Right cardiac atrium (tissue), 5 donors: Measurements from ENCODE around the gene KIF14. TPM values are rescaled to one million over a fixed set of nuclear protein-coding genes. Genes with fewer than 3 reads are reported as not detected.

Source experiments
- ATAC-seq, 2 donors: fragments of 200-7000 bp; cut with Tn5 transposase; one replicate each; pipeline versions ENCODE4 v1.8.0 to v1.9.1; 2020; ENCODE audit warnings: moderate library complexity in 2 of 2, mild to moderate bottlenecking in 1 of 2
- DNase-seq, 3 donors: peaks; one replicate each; pipeline ENCODE4 v3.0.0-alpha.2; 2020
- H3K27ac ChIP-seq: one replicate; pipeline ENCODE4 v1.5.1; 2013; ENCODE audit warnings: mild to moderate bottlenecking, low read length, control low read depth, moderate library complexity
- H3K27me3 ChIP-seq: one replicate; pipeline ENCODE4 v1.6.1; 2013; ENCODE audit not compliant: control insufficient read depth, insufficient read depth
- H3K4me1 ChIP-seq: one replicate; pipeline ENCODE4 v1.6.1; 2013; ENCODE audit warnings: low read length; ENCODE audit not compliant: control insufficient read depth, insufficient read depth
- H3K4me3 ChIP-seq: one replicate; pipeline ENCODE4 v1.5.1; 2013; ENCODE audit warnings: low read length, control low read depth
- H3K9me3 ChIP-seq: one replicate; pipeline ENCODE4 v1.6.1; 2013; ENCODE audit warnings: low read length; ENCODE audit not compliant: control insufficient read depth
- WGBS: extraction: QIAGEN DNeasy Blood & Tissue Kit; methylation state at CpG from one replicate; pipeline ENCODE4 v1.1.7; 2013; 5-methylcytosine and 5-hydroxymethylcytosine counted together
- intact Hi-C, 4 donors: fragments of 100-400 bp; cut with DNase I; formaldehyde crosslinking; loops; one replicate each; pipeline versions ENCODE4 v1.11.0 to v1.14.0; 2022 to 2023
- long read RNA-seq, 4 donors: library from polyadenylated mRNA; unstranded; transcript quantifications; one replicate each; pipeline ENCODE4 v2.0.0, GENCODE V29; 2020 to 2021
- polyA plus RNA-seq: library from polyadenylated mRNA; stranded (reverse); fragments of 200-250 nt; gene quantifications from one replicate; pipeline ENCODE4 v1.2.3, GENCODE V29; 2013
- total RNA-seq, 4 donors: library from RNA; stranded (reverse); fragmentation: NEBNext Ultra II Directional; extraction: Animal tissue kit (Norgen Biotek cat#: 25700); gene quantifications; one replicate each; pipeline ENCODE4 v1.2.1, GENCODE V29; 2021
- donor health status: healthy with polysubstance abuse.
- donor health status: DM: no; HTN: yes; CAD: no.
- donor health status: DM: no; HTN: no; CAD: no.
- donor health status: DM: no; HTN: yes; CAD: no; lungs with severe emphysema.
- donor health status: DM: yes; HTN: yes; CAD: no.

Gene KIF14, protein sequence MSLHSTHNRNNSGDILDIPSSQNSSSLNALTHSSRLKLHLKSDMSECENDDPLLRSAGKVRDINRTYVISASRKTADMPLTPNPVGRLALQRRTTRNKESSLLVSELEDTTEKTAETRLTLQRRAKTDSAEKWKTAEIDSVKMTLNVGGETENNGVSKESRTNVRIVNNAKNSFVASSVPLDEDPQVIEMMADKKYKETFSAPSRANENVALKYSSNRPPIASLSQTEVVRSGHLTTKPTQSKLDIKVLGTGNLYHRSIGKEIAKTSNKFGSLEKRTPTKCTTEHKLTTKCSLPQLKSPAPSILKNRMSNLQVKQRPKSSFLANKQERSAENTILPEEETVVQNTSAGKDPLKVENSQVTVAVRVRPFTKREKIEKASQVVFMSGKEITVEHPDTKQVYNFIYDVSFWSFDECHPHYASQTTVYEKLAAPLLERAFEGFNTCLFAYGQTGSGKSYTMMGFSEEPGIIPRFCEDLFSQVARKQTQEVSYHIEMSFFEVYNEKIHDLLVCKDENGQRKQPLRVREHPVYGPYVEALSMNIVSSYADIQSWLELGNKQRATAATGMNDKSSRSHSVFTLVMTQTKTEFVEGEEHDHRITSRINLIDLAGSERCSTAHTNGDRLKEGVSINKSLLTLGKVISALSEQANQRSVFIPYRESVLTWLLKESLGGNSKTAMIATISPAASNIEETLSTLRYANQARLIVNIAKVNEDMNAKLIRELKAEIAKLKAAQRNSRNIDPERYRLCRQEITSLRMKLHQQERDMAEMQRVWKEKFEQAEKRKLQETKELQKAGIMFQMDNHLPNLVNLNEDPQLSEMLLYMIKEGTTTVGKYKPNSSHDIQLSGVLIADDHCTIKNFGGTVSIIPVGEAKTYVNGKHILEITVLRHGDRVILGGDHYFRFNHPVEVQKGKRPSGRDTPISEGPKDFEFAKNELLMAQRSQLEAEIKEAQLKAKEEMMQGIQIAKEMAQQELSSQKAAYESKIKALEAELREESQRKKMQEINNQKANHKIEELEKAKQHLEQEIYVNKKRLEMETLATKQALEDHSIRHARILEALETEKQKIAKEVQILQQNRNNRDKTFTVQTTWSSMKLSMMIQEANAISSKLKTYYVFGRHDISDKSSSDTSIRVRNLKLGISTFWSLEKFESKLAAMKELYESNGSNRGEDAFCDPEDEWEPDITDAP (N-terminal part only)
- under 1 TPM; 0.08 to 0.37 (median 0.19) TPM for total RNA-seq
- polyA plus RNA-seq, result 0.02 TPM
- long read RNA-seq, donor 1, partial matches to known transcripts, result 1 of 1 reads
- long read RNA-seq, donor 1, other reads (novel, unspliced or antisense), result 0 of 1 reads
- long read RNA-seq, donor 2, result 0 reads
- long read RNA-seq, donor 3, result 0 reads
- long read RNA-seq, donor 4, result 0 reads

DNA sequence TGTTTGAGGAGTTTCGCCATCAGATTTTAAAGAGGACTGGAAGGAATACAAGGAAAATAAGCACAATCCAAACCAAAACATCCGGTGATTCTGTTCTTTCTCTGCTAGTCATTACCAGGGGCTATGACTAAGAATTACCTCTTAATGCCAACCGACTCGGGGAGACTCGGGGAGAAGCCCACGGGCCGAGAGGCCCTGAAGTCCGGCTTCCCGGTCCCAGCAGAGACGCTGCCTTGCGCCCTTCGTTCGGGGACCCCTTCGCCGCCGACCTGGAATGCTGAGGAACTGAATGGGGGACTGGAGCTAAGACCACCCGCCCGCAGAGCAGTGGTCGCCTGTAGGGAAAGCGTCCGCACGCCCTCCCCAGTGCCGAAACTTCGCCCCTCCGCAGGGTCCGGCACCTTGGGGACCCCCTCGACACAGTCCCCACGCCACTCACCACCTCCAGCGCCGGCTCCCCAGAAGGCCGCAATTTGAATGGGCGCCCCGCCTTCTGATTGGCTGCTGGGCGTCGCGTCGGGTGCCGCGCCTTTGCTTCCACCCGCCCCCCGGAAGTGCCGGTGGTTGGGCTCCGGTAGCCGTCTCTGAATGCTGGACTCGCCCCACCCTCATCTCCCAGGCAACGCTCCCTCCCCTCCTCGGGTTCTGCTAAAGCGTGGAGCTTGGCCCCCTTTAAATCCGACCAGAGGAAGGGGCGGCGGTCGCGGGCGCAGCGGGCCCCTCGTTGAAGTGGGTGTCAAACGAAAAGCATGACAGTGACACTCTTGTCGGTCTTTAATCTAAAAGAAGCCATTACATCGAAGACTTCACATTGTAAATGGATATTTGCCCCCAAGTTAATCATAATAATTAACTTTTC is at the start of gene KIF14:
TSS of gene KIF14 (minus strand) at position 479 of the 859 bp plus-strand sequence. CDS start 2,028 bp downstream, outside the sequence.
- Histone ChIP-seq H3K4me1 (no peaks in the 10 kb centered on the region), H3K4me3 (peak within 1 kb of the TSS; percentile 65), H3K27ac (no peak within 1 kb of the TSS), H3K9me3 (no peaks in the 10 kb centered on the region), H3K27me3 (no peaks in the 10 kb centered on the region)
- intact Hi-C loops, result loop anchor here in 3 of 4 donors (5.0 to 10.0 kb wide), 3 partner anchors 167 to 184 kb away; no protein-coding TSS in a partner anchor
- ATAC-seq, result peak; percentile 99 to 100
- under 1% methylated on average over 59 of the region's 59 CpGs for WGBS
- peak; percentile 95 to 97 (median 96) for DNase-seq

DNA sequence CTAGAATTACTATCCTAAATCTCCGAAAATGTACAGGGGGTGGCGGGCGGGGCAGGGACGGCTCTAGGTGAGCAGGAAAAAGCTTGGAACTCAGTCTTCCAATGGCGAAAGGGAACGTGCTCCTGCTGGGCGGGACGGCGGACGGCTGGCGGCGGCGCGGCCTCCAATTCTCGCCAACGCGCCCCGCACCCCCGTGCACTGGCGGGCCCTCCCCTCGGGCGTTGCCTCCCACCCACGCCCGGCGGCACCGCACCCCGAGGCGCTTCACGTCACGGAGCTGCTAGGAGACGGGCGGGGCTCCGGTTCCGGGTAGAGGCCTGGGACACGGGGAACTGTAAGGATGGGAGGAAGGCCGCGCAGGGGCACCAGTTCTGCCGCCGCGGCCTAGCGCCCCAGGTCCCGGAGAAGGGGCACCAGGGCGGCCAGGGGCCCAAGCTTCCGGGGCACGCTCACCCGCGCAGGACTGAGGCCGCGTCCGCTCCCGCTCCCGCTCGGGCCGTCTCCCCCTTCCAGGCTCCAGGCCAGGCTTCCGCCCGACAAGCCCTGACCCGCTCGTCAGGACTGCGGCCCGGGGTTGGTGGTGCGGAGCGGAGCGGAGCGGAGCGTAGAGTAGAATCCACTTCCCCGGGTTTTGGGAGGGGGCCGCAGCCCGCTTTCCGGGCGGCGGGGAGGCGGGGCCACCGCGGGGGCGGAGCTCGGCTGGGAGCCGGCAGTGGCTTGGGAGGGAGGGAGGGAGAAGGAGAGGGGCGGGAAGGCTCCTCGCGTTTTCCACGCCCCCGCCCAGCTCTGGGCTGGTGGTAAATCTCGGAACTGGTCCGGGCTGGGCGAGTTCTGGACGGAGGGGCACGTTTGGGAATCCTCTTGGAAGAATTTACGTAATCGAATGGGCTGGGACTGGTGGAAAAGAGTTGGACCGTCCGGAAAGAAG is 49.0 kb upstream of the KIF14 start, which contains the start of gene DDX59:
TSS of gene DDX59 (minus strand) at position 594 of the 928 bp plus-strand sequence. CDS start 3,167 bp downstream, outside the sequence.
- under 1% methylated on average over 90 of the region's 91 CpGs for WGBS
- ATAC-seq, result peak; percentile 98
- intact Hi-C loops, result loop anchor here in 3 of 4 donors (5.0 to 10.0 kb wide), 2 partner anchors 68 to 135 kb away; partner anchors contain the start of gene CAMSAP2 (in 2 of the 3)

DNA sequence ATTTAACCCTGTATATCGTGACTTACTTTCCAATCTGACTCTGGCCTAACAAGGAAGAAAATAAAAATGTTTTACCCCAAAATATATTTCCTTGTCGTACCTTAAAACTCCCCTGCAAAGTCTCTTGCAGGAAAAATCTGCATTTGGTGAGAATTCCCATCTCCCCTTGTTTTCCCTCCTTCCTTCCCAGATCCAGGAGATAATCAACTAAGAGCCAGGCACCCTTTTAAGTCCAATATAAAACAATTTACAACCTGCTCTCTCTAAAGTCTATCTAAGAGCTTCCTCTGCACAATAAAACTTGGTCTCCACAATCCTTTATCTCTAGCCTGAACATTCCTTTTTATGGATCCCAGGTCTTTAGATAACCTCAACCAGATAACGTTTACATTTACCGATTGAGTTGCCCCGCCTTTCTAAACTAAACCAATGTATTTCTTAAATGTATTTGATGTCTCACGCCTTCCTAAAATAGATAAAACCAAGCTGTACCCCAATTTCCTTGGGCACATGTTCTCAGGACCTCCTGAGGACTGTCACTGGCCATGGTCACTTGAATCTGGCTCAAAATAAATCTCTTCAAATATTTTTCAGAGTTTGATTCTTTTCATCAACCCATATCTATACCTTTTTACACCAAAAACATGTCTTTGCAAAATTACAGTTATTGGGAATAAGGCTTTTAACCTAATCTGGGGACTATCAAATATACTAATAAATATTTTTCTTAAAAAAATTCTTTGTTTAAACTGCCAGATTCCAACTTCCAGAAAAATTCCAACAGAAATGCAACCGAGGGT is 48.2 kb upstream of the KIF14 start:
- Histone ChIP-seq H3K4me3 (peak overlapping the region; percentile 64), H3K9me3 (no peaks in the 10 kb centered on the region), H3K27ac (peak overlapping the region; percentile 96), H3K27me3 (no peaks in the 10 kb centered on the region), H3K4me1 (peaks cover 4% of the 10 kb centered on the region)
- ATAC-seq, result no peak
- no peak for DNase-seq
- intact Hi-C loops, result loop anchor here in 1 of 4 donors (10.0 kb wide), 1 partner anchor 136 kb away; no protein-coding TSS in a partner anchor
- WGBS, result 36% methylated on average over 7 of the region's 7 CpGs

More for the DNA sequence above, 49.0 kb upstream of the KIF14 start, which contains the start of gene DDX59:
- H3K27ac ChIP-seq, result peak within 1 kb of the TSS; percentile 96
- no peaks in the 10 kb centered on the region for H3K27me3 ChIP-seq
- peaks cover 4% of the 10 kb centered on the region for H3K4me1 ChIP-seq
- peak within 1 kb of the TSS; percentile 64 for H3K4me3 ChIP-seq
- DNase-seq, result peak; percentile 97 to 98 (median 98)
- H3K9me3 ChIP-seq, result no peaks in the 10 kb centered on the region

- intact Hi-C loops, result loop anchor here in 1 of 4 donors (10.0 kb wide), 1 partner anchor 138 kb away; no protein-coding TSS in a partner anchor
- no peak overlapping the region for H3K27ac ChIP-seq
- no peak overlapping the region for H3K4me3 ChIP-seq
- peaks cover 4% of the 10 kb centered on the region for H3K4me1 ChIP-seq
- ATAC-seq, result no peak
- H3K9me3 ChIP-seq, result no peaks in the 10 kb centered on the region
- H3K27me3 ChIP-seq, result no peaks in the 10 kb centered on the region
- WGBS, result 50% methylated on average over 8 of the region's 8 CpGs
- DNase-seq, result no peak
Observed at GRCh38 chr1:200666309-200666708, 45.8 kb upstream of the KIF14 start.

- no peak for ATAC-seq
- H3K27me3 ChIP-seq, result no peaks in the 10 kb centered on the region
- no peak for DNase-seq
- intact Hi-C loops, result loop anchor here in 1 of 4 donors (10.0 kb wide), 1 partner anchor 139 kb away; no protein-coding TSS in a partner anchor
- no peak overlapping the region for H3K4me3 ChIP-seq
- no peaks in the 10 kb centered on the region for H3K9me3 ChIP-seq
- H3K4me1 ChIP-seq, result peaks cover 4% of the 10 kb centered on the region
- WGBS, result 9% methylated on average over 2 of the region's 2 CpGs
- H3K27ac ChIP-seq, result no peak overlapping the region
Observed at GRCh38 chr1:200665861-200666260, 45.3 kb upstream of the KIF14 start.

GRCh38 chr1:200660719-200661118 is 40.2 kb upstream of the KIF14 start:
- H3K27me3 ChIP-seq, result no peaks in the 10 kb centered on the region
- DNase-seq, result peak; percentile 75 to 92 (median 85)
- 60% methylated on average over 6 of the region's 6 CpGs for WGBS
- ATAC-seq, result peak; percentile 63 to 72
- peaks cover 3% of the 10 kb centered on the region for H3K4me1 ChIP-seq
- no peaks in the 10 kb centered on the region for H3K9me3 ChIP-seq
- no peak overlapping the region for H3K4me3 ChIP-seq
- intact Hi-C loops, result loop anchor here in 1 of 4 donors (10.0 kb wide), 1 partner anchor 144 kb away; no protein-coding TSS in a partner anchor
- H3K27ac ChIP-seq, result no peak overlapping the region

- no peaks in the 10 kb centered on the region for H3K27me3 ChIP-seq
- H3K9me3 ChIP-seq, result no peaks in the 10 kb centered on the region
- H3K4me3 ChIP-seq, result no peak overlapping the region
- DNase-seq, result no peak
- no peak for ATAC-seq
- 100% methylated on average over 1 of the region's 1 CpG for WGBS
- H3K4me1 ChIP-seq, result no peaks in the 10 kb centered on the region
- intact Hi-C loops, result no loop called here
- no peak overlapping the region for H3K27ac ChIP-seq
Observed at GRCh38 chr1:200659269-200659668, 38.7 kb upstream of the KIF14 start.

GRCh38 chr1:200658037-200658818 is 37.7 kb upstream of the KIF14 start:
- H3K27ac ChIP-seq, result no peak overlapping the region
- no peak for DNase-seq
- 97% methylated on average over 4 of the region's 4 CpGs for WGBS

More at GRCh38 chr1:200658037-200658818, 37.7 kb upstream of the KIF14 start:
- Histone ChIP-seq H3K27me3 (no peaks in the 10 kb centered on the region), H3K4me3 (no peak overlapping the region), H3K4me1 (no peaks in the 10 kb centered on the region), H3K9me3 (no peaks in the 10 kb centered on the region)
- intact Hi-C loops, result no loop called here
- ATAC-seq, result no peak
